Eye (tissue), 1 donor: ENCODE measurements around the gene MGAT5.

Experiments
- DNase-seq: peaks from one replicate; pipeline ENCODE4 v3.0.0-alpha.2; 2015

MGAT5 gene

DNA sequence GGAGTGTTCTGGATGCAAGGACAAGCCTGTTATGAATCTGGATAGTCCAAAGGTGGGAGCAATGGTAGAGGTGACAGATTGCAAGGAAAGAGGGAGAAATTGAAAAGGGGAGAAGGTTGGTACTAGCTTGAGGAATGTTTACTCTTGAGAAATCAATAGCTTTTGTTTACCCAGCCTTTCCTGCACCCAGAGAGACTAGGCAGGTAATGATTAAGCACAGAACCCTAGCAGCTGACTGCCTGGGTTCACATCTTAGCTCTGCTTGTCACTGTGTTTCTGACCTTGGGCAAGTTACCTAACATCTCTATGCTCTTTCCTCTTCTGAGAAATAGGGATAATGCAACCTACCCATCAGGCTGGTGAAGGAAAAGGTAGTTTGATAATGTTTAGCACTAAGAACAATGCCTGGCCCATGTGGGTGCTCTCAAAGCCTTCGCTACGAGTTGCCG, 178.6 kb downstream of the MGAT5 start:
- no peak for DNase-seq

- DNase-seq = no peak
These were observed 179.6 kb downstream of the MGAT5 start for GRCh38 chr2:134433469-134433868.

- DNase-seq = no peak
These were observed 180.1 kb downstream of the MGAT5 start for GRCh38 chr2:134433979-134434378.

DNA sequence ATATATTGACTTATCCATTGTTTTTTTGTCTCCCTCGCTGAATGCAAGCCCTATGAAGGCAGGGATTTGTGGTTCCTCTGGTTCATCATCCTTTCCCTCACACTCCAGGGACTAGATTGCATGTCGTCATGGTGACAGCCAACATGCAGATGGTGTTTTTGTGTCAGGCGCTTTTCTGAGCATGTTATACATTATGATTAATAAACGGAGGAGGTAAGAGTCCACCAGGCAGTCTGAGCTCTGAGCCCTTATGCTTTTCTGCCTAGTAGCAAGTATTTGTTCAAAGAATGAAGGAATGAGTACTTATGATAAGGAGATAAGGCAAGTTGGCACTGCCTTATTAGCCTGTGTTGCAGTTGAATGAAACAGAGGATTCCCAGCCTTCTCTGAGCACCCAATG, 181.6 kb downstream of the MGAT5 start:
- DNase-seq = no peak

DNA sequence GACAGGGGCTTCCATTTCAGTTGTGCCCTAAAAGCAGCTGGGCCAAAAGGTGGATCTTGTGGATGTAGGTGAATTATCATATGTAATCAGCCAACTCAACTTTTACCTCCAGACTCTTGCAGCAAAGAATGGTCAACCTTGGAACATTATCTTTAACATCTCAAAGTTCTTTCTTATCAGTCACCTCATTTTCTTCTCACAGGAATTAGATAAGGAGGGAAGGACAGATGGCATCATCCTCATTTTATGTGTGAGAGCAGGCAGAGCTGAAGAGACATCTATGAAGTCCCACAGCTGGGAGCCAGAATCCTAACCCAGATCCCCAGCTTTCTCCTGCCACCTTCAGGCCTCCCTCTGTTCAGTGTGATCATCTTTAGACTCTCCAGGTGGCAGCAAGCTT, 182.1 kb downstream of the MGAT5 start:
- no peak for DNase-seq

- DNase-seq = no peak
These were observed 182.8 kb downstream of the MGAT5 start for GRCh38 chr2:134436706-134437105.

- DNase-seq = no peak
These were observed 184.5 kb downstream of the MGAT5 start for GRCh38 chr2:134438371-134438770.

DNA sequence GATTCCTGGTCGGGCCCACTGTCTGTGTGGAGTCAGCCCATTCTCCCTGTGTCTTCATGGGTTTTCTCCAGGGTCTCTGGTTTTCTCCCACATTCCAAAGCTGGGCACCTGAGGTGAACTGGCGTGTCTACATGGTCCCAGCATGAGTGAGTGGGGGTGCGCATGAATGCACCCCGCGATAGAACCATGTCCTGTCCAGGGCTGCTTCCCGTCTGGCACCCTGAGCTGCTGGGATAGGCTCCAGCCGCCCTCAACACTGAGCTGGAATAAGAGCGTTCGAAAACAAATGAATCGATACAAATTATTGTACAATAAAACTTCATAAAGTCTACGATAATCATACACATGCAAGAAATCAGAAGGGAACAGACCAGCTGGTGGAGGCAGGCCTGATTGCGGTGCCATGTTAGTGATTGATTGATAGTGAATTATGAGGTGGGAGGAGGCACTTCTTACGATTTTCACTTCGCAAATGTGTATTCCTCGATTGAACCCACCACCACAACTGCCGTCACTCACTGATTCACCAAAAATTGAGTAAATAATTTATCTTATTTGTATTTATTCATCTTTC, 186.6 kb downstream of the MGAT5 start:
- DNase-seq = no peak

DNA sequence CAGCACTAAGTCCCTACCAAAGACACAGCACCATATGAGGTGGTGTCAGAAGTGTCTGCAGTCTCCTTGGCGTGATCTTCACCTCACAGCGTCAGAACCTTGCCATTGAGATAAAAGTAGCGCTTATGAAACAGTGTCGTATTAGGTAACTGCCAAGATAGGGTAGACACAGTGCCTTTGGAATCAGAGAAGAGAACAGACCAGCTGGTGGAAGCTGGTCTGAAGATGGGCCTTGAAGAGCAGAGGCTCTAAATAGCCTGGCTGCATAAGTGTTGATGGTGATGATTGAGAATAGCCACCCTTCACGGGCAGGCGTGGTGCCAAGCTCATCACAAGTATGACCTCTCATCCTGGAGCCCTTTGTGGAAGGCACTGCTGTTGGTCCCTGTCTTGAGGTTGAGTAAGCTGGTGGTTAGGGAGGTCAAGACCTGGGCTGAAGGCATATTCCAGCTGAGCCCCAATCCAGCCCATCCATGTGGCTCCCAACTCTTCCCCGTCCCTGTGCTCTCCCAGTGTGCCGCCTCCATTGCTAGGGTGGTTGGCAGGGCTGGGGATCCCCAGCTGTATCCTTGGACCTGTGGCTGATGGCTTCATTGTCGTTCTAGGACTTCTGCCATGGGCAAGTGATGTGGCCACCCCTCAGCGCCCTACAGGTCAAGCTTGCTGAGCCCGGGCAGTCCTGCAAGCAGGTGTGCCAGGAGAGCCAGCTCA, 187.4 kb downstream of the MGAT5 start:
- no peak for DNase-seq

DNA sequence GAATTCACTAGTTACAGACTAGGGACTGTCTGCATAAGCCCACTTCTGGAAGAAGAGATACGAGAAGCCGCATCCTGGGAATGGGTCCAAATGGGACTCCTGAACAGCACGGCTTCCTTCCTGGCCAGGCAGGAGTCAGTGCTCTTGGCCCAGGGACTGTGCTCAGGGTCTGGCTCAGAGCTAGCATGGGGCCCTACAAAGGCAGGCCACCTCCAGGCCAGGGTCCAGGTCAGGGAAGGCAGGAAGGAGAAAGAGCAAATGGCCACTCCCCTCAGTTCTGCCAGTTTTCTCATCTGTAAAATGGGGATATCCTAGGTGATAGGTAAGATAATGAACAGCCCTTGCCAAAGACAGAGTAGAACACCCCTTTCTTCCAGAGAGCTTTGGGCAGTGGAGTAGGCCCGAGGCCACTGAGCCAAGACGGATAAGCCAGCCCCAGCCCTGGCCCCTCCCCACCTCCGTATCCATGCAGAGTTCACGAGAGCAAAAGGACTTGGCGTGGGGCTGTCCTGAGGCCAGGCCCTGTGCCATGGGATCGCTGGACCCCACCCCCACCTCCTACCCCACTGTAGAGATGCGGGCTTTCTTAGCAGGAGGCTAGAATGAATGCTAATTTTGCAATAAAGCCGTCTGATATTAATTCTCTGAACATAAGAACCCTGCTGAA, 190.1 kb downstream of the MGAT5 start:
- no peak for DNase-seq

- DNase-seq = no peak
These were observed 191.2 kb downstream of the MGAT5 start for GRCh38 chr2:134445116-134445515.

DNA sequence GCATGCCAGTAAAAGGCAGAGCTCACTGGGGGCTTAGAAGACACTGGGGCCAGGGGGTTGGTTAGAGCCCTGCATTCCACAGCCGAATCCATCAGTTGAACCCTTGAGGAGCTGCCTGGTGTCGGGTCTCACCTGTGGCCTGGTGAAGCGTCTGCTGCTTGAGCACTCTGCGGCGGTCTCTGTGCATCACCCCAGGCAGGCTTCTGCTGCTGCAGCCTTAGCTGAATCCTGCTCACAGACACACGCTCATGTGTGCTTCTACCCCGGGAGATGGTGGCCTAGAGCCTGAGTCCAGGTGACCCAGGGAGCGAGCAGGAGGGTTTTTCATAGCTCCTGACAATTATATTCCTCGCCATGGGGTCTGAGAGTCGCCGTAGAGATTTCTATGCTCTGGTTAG, 192.1 kb downstream of the MGAT5 start:
- no peak for DNase-seq

DNA sequence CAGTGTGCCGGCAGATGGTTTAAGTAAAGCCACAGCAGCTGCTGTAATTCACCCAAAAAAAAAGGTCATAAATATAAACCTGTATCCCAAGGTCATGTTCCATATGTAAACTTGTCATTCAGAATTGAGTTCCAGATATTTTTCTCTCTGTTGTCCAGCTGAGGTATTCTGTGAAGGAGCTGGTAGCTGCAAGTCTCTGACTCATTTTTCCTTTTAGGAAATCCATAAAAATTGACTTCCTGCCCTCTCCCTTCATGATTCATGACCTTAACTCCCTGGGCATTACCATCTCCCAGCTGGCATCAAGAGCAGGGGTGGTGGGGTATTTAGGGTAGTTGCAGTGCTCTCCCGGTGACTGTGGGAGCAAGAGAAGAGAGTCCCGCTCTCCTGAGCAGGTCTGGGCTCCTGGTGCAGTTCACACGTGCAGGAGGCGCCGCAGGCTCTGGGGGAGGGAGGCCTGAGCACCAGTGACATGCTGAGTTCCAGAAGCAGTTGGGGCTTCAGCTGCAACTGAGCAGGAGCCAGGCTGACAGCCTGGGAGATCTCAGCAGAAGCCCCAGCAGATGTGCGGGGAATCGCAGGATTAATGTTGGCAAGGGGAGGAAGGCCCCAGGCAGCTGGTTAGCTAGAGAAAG, 192.6 kb downstream of the MGAT5 start:
- peak; percentile 75 for DNase-seq

GRCh38 chr2:134447669-134448068, 193.8 kb downstream of the MGAT5 start:
- no peak for DNase-seq

DNA sequence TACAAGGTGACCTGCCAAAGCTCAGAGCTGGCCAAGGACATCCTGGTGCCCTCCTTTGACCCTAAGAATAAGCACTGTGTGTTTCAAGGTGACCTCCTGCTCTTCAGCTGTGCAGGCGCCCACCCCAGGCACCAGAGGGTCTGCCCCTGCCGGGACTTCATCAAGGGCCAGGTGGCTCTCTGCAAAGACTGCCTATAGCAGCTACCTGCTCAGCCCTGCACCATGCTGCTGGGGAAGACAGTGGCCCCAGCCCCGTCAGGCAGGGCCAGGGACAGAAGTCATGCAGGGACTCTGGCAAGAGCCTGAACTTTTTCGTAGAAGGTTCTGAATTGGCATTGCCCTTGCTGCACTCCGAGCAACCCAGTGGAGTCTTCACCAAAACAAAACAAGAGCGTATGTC, 194.8 kb downstream of the MGAT5 start:
- DNase-seq = no peak

- DNase-seq = no peak
These were observed 195.3 kb downstream of the MGAT5 start for GRCh38 chr2:134449157-134449556.

- no peak for DNase-seq
These were observed 196.1 kb downstream of the MGAT5 start for GRCh38 chr2:134449751-134450513.

DNA sequence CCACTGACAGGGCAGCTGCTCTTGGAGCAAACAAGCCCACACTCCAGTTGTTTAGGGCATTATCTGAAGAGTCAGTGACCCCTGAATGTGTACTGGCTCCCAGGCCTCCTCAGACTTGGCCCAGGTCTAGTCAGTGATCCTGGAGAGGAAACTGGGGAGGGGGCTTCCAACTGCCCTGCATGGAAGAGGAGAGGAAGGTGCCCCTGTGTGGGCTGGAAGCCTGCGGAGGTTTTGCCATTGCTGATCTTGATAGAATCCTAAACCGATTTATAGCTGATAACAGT, 197.4 kb downstream of the MGAT5 start:
- DNase-seq = no peak

GRCh38 chr2:134452042-134452733, 198.3 kb downstream of the MGAT5 start:
- no peak for DNase-seq

DNA sequence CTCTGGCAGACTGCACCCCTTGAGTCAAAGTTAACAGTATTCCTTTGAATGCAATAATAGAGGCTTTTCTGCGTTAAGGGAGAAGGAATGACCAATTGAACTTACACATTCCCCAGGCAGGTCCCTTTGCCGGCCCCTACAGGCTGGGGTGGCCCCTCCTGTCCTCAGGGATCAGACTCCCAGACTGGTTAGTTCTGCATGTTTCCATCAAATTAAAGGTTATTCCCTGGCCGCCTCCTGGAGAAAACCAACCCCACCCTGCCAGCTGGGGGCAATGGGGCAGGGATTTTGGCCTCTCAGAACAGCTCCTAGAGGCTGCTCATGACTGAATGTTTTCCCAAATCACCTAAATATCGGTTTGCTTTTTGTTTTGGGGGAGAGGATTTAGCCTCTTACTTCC, 199.6 kb downstream of the MGAT5 start:
- no peak for DNase-seq

GRCh38 chr2:134453973-134454372, 200.1 kb downstream of the MGAT5 start:
- no peak for DNase-seq

DNA sequence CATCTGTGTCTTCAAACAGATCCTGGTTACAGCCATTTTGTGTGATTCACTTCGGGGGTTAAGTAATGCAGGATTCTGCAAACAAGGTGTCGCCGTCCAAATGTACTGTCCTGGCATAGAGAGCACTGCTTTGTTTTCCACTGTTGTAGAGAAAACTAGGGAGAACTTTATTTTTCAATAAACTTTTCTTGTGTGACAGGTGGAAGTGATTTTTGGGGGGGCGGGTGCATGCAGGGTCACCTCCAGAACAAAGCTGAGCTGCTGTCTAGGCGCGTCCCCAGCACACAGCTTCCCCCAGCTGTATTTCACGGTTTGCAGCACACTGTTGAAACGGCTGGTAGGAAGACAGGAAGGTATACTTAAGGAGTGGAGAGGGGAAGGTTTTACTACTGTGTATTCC, 200.6 kb downstream of the MGAT5 start:
- no peak for DNase-seq

DNA sequence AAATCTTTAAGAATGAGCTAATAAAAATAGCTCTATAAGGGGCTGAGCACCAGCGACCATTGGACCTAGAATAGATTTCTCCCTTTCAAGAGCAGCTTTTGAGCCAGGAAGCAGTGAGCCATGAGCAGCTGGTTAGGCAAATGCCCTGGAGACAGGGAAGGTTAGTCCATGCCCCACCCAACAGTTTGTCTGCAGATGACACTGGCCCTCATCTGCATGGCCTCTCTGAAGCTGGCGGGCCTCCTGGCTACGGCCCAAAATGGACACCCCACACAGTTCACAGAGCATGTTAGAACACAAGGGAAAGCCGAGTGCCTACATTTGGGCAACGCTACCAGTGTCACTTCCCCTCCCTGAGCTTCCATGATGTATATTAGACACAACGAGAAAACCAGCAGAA, 201.1 kb downstream of the MGAT5 start:
- no peak for DNase-seq
